Immature natural killer cell (primary cell): Measurements from ENCODE around the gene ATP5IF1. TPM values are rescaled to one million over a fixed set of nuclear protein-coding genes. Genes with fewer than 3 reads are reported as not detected.

Source experiments
- DNase-seq, 3 donors: peaks; one replicate each; pipeline ENCODE4 v3.0.0; 2022; ENCODE audit warnings: mixed read lengths in 1 of 3
- H3K27ac Mint-ChIP-seq, 6 donors: one replicate each; pipeline ENCODE4 v1.8.0; 2020; ENCODE audit warnings: mixed read lengths in 6 of 6, mild to moderate bottlenecking in 5 of 6, inconsistent platforms in 4 of 6, moderate library complexity in 3 of 6
- H3K27me3 Mint-ChIP-seq, 3 donors: one replicate each; pipeline ENCODE4 v1.8.0; 2020 to 2021; ENCODE audit warnings: low read depth in 3 of 3, mild to moderate bottlenecking in 3 of 3, mixed read lengths in 3 of 3, moderate library complexity in 3 of 3, inconsistent platforms in 1 of 3
- H3K36me3 Mint-ChIP-seq, 3 donors: one replicate each; pipeline ENCODE4 v1.8.0; 2020; ENCODE audit warnings: mixed read lengths in 3 of 3, inconsistent platforms in 2 of 3, mild to moderate bottlenecking in 2 of 3
- H3K4me1 Mint-ChIP-seq, 2 donors: one replicate each; pipeline ENCODE4 v1.8.0; 2020; ENCODE audit warnings: inconsistent platforms in 2 of 2, mild to moderate bottlenecking in 2 of 2, mixed read lengths in 2 of 2, moderate library complexity in 1 of 2
- H3K4me3 Mint-ChIP-seq, 5 donors: one replicate each; pipeline ENCODE4 v1.8.0; 2020; ENCODE audit warnings: mild to moderate bottlenecking in 5 of 5, mixed read lengths in 5 of 5, inconsistent platforms in 3 of 5, moderate library complexity in 3 of 5
- H3K9me3 Mint-ChIP-seq, 6 donors: one replicate each; pipeline ENCODE4 v1.8.0; 2020; ENCODE audit warnings: mild to moderate bottlenecking in 6 of 6, mixed read lengths in 6 of 6, inconsistent platforms in 4 of 6, moderate library complexity in 3 of 6
- polyA plus RNA-seq, 3 donors: library from polyadenylated mRNA; unstranded; fragments of 300-500 nt; fragmentation: Illumina TruSeq; gene quantifications; one replicate each; pipeline ENCODE4 v1.2.3, GENCODE V29; 2021

Gene ATP5IF1
- polyA plus RNA-seq, 3 donors from 2014 or later, result 462 to 960 (median 728) TPM

GRCh38 chr1:28259934-28260802 is 24.2 kb downstream of the ATP5IF1 start:
- peaks cover 52 to 67% of the 10 kb centered on the region in 2 donors for H3K4me1 Mint-ChIP-seq
- H3K27ac Mint-ChIP-seq, result peak overlapping the region in 5 of 6 donors; percentile 35 to 87 (median 56)

GRCh38 chr1:28260803-28261174 is 24.9 kb downstream of the ATP5IF1 start:
- Mint-ChIP-seq H3K36me3 (no peaks in the 10 kb centered on the region), H3K9me3 (no peaks in the 10 kb centered on the region), H3K4me1 (peaks cover 50 to 64% of the 10 kb centered on the region in 2 donors), H3K27ac (peak overlapping the region; percentile 20 to 87 (median 54)), H3K4me3 (peak overlapping the region; percentile 79 to 88 (median 83)), H3K27me3 (peaks cover 0 to 14% (median 7%) of the 10 kb centered on the region in 3 donors)
- no peak for DNase-seq

More at GRCh38 chr1:28259934-28260802, 24.2 kb downstream of the ATP5IF1 start:
- DNase-seq, result no peak
- peaks cover 0 to 13% (median 7%) of the 10 kb centered on the region in 3 donors for H3K27me3 Mint-ChIP-seq
- peak overlapping the region; percentile 82 to 88 (median 84) for H3K4me3 Mint-ChIP-seq
- H3K9me3 Mint-ChIP-seq, result no peaks in the 10 kb centered on the region
- no peaks in the 10 kb centered on the region for H3K36me3 Mint-ChIP-seq

- no peak for DNase-seq
- H3K36me3 Mint-ChIP-seq, result peaks cover 0 to 3% (median 0%) of the 10 kb centered on the region in 3 donors
- no peak overlapping the region for H3K4me3 Mint-ChIP-seq
- no peaks in the 10 kb centered on the region for H3K9me3 Mint-ChIP-seq
- H3K27ac Mint-ChIP-seq, result peak overlapping the region in 2 of 6 donors; percentile 2 to 13
- peaks cover 2 to 3% (median 3%) of the 10 kb centered on the region in 3 donors for H3K27me3 Mint-ChIP-seq
- peaks cover 21 to 54% of the 10 kb centered on the region in 2 donors for H3K4me1 Mint-ChIP-seq
Measured at GRCh38 chr1:28264897-28265296, 29.0 kb downstream of the ATP5IF1 start.

GRCh38 chr1:28265577-28265976 is 29.7 kb downstream of the ATP5IF1 start:
- no peak for DNase-seq
- H3K4me1 Mint-ChIP-seq, result peaks cover 20 to 52% of the 10 kb centered on the region in 2 donors
- no peaks in the 10 kb centered on the region for H3K9me3 Mint-ChIP-seq
- peak overlapping the region in 2 of 6 donors; percentile 5 to 45 for H3K27ac Mint-ChIP-seq
- H3K36me3 Mint-ChIP-seq, result peaks cover 0 to 3% (median 0%) of the 10 kb centered on the region in 3 donors
- peaks cover 2 to 3% (median 3%) of the 10 kb centered on the region in 3 donors for H3K27me3 Mint-ChIP-seq
- no peak overlapping the region for H3K4me3 Mint-ChIP-seq

- H3K9me3 Mint-ChIP-seq, result no peaks in the 10 kb centered on the region
- H3K27me3 Mint-ChIP-seq, result peaks cover 0 to 3% (median 2%) of the 10 kb centered on the region in 3 donors
- DNase-seq, result no peak
- peaks cover 10 to 42% of the 10 kb centered on the region in 2 donors for H3K4me1 Mint-ChIP-seq
- no peak overlapping the region for H3K27ac Mint-ChIP-seq
- H3K36me3 Mint-ChIP-seq, result peaks cover 0 to 4% (median 3%) of the 10 kb centered on the region in 3 donors
- H3K4me3 Mint-ChIP-seq, result no peak overlapping the region
Measured at GRCh38 chr1:28266920-28267322, 31.0 kb downstream of the ATP5IF1 start.

- peaks cover 9 to 42% of the 10 kb centered on the region in 2 donors for H3K4me1 Mint-ChIP-seq
- no peak for DNase-seq
- H3K4me3 Mint-ChIP-seq, result no peak overlapping the region
- no peaks in the 10 kb centered on the region for H3K9me3 Mint-ChIP-seq
- peak overlapping the region in 1 of 6 donors; percentile 3 for H3K27ac Mint-ChIP-seq
- H3K36me3 Mint-ChIP-seq, result peaks cover 0 to 4% (median 3%) of the 10 kb centered on the region in 3 donors
- peaks cover 0 to 3% (median 2%) of the 10 kb centered on the region in 3 donors for H3K27me3 Mint-ChIP-seq
Measured at GRCh38 chr1:28267633-28268032, 31.7 kb downstream of the ATP5IF1 start.

GRCh38 chr1:28269529-28269928 is 33.6 kb downstream of the ATP5IF1 start:
- Mint-ChIP-seq H3K36me3 (peaks cover 0 to 4% (median 3%) of the 10 kb centered on the region in 3 donors), H3K27me3 (peaks cover 0 to 2% (median 1%) of the 10 kb centered on the region in 3 donors), H3K27ac (peak overlapping the region in 1 of 6 donors; percentile 45), H3K4me3 (no peak overlapping the region), H3K9me3 (no peaks in the 10 kb centered on the region), H3K4me1 (peaks cover 5 to 32% of the 10 kb centered on the region in 2 donors)
- no peak for DNase-seq

GRCh38 chr1:28272215-28272852 is 36.4 kb downstream of the ATP5IF1 start:
- peaks cover 9 to 10% (median 9%) of the 10 kb centered on the region in 3 donors for H3K36me3 Mint-ChIP-seq
- H3K4me1 Mint-ChIP-seq, result peaks cover 0 to 11% of the 10 kb centered on the region in 2 donors
- no peak for DNase-seq
- H3K9me3 Mint-ChIP-seq, result no peaks in the 10 kb centered on the region
- H3K4me3 Mint-ChIP-seq, result no peak overlapping the region
- H3K27me3 Mint-ChIP-seq, result peaks cover 0 to 2% (median 0%) of the 10 kb centered on the region in 3 donors
- no peak overlapping the region for H3K27ac Mint-ChIP-seq

- no peak overlapping the region for H3K27ac Mint-ChIP-seq
- no peaks in the 10 kb centered on the region for H3K9me3 Mint-ChIP-seq
- DNase-seq, result no peak
- no peak overlapping the region for H3K4me3 Mint-ChIP-seq
- H3K4me1 Mint-ChIP-seq, result peaks cover 0 to 2% of the 10 kb centered on the region in 2 donors
- H3K27me3 Mint-ChIP-seq, result peaks cover 0 to 2% (median 0%) of the 10 kb centered on the region in 3 donors
- H3K36me3 Mint-ChIP-seq, result peaks cover 14 to 18% (median 16%) of the 10 kb centered on the region in 3 donors
Measured at GRCh38 chr1:28273216-28273860, 37.4 kb downstream of the ATP5IF1 start.

- no peak overlapping the region for H3K4me3 Mint-ChIP-seq
- H3K9me3 Mint-ChIP-seq, result no peaks in the 10 kb centered on the region
- no peaks in the 10 kb centered on the region for H3K27me3 Mint-ChIP-seq
- peaks cover 22 to 41% (median 39%) of the 10 kb centered on the region in 3 donors for H3K36me3 Mint-ChIP-seq
- H3K27ac Mint-ChIP-seq, result no peak overlapping the region
- peaks cover 7 to 12% of the 10 kb centered on the region in 2 donors for H3K4me1 Mint-ChIP-seq
- DNase-seq, result no peak
Measured at GRCh38 chr1:28278763-28279162, 42.8 kb downstream of the ATP5IF1 start.

- no peak overlapping the region for H3K4me3 Mint-ChIP-seq
- H3K4me1 Mint-ChIP-seq, result peaks cover 7 to 12% of the 10 kb centered on the region in 2 donors
- no peak for DNase-seq
- peaks cover 22 to 41% (median 39%) of the 10 kb centered on the region in 3 donors for H3K36me3 Mint-ChIP-seq
- no peaks in the 10 kb centered on the region for H3K27me3 Mint-ChIP-seq
- no peaks in the 10 kb centered on the region for H3K9me3 Mint-ChIP-seq
- no peak overlapping the region for H3K27ac Mint-ChIP-seq
Measured at GRCh38 chr1:28279721-28280120, 43.8 kb downstream of the ATP5IF1 start.

- no peak for DNase-seq
- no peaks in the 10 kb centered on the region for H3K27me3 Mint-ChIP-seq
- peaks cover 7 to 12% of the 10 kb centered on the region in 2 donors for H3K4me1 Mint-ChIP-seq
- H3K36me3 Mint-ChIP-seq, result peaks cover 17 to 36% (median 33%) of the 10 kb centered on the region in 3 donors
- no peak overlapping the region for H3K4me3 Mint-ChIP-seq
- no peaks in the 10 kb centered on the region for H3K9me3 Mint-ChIP-seq
- no peak overlapping the region for H3K27ac Mint-ChIP-seq
Measured at GRCh38 chr1:28280501-28280900, 44.6 kb downstream of the ATP5IF1 start.

- no peak overlapping the region for H3K4me3 Mint-ChIP-seq
- no peaks in the 10 kb centered on the region for H3K27me3 Mint-ChIP-seq
- H3K9me3 Mint-ChIP-seq, result no peaks in the 10 kb centered on the region
- DNase-seq, result no peak
- peaks cover 17 to 36% (median 33%) of the 10 kb centered on the region in 3 donors for H3K36me3 Mint-ChIP-seq
- peaks cover 7 to 12% of the 10 kb centered on the region in 2 donors for H3K4me1 Mint-ChIP-seq
- H3K27ac Mint-ChIP-seq, result no peak overlapping the region
Measured at GRCh38 chr1:28280977-28281381, 45.1 kb downstream of the ATP5IF1 start.
